Measurements from ENCODE around the gene MAPK4.

MAPK4 gene

GRCh38 chr18:50644807-50645206 lies 84.9 kb downstream of the MAPK4 start:
- no peak overlapping the region for H3K27ac ChIP-seq
- TF ChIP-seq ZFX (IDR thresholded peaks at IDR 0.05; ENCODE audit: borderline replicate concordance): no peak
- TF ChIP-seq, protein P1, sequence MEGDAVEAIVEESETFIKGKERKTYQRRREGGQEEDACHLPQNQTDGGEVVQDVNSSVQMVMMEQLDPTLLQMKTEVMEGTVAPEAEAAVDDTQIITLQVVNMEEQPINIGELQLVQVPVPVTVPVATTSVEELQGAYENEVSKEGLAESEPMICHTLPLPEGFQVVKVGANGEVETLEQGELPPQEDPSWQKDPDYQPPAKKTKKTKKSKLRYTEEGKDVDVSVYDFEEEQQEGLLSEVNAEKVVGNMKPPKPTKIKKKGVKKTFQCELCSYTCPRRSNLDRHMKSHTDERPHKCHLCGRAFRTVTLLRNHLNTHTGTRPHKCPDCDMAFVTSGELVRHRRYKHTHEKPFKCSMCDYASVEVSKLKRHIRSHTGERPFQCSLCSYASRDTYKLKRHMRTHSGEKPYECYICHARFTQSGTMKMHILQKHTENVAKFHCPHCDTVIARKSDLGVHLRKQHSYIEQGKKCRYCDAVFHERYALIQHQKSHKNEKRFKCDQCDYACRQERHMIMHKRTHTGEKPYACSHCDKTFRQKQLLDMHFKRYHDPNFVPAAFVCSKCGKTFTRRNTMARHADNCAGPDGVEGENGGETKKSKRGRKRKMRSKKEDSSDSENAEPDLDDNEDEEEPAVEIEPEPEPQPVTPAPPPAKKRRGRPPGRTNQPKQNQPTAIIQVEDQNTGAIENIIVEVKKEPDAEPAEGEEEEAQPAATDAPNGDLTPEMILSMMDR (IDR thresholded peaks at IDR 0.05): peak; percentile 84

DNA sequence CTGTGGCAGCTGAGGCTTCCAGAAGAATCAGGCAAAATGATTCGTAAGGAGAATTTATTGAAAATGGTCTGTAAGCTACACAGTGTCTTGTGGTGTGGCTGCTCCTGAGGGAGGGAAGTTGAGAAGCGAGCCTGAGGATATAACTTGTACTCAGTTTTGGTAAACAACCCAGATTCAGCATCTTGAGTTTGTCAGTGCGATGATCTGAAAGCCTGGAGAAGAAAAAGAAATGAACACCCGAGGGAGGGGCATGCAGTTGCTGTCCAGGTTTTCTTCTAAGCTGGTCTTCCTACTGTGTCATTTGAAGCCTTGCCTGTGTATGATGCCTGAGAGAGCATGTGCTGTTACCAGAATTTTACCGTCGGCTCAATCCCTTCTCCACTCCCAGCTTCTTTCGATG lies 87.3 kb downstream of the MAPK4 start:
- TF ChIP-seq, protein P1 (IDR thresholded peaks at IDR 0.05): no peak
- no peak for TF ChIP-seq ZFX (IDR thresholded peaks at IDR 0.05; ENCODE audit: borderline replicate concordance)
- no peak overlapping the region for H3K27ac ChIP-seq

- H3K27ac ChIP-seq: no peak overlapping the region
- TF ChIP-seq, protein P1 (IDR thresholded peaks at IDR 0.05): no peak
- no peak for TF ChIP-seq ZFX (IDR thresholded peaks at IDR 0.05; ENCODE audit: borderline replicate concordance)
Measured at GRCh38 chr18:50647792-50648191, 87.9 kb downstream of the MAPK4 start.

DNA sequence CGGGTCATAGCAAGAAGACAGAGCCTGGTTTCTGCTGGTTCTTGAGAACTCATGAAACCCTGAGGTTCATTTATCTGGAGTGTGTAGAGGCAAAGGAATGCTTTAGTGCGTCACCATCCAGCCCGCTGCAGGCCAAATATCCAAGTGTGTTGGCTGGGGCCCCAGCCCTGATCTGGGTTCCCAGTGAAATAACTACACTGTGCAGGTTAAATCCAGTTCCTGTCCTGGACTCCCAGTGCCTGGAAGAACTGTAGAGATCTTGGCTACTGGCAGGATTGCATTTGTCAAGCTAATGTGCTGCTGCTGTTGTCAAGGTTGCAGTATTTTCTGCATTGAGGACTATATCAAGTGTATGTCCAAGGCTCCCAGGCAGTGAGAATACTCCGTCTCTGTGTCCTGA lies 89.9 kb downstream of the MAPK4 start:
- TF ChIP-seq, protein P1 (IDR thresholded peaks at IDR 0.05): no peak
- no peak for TF ChIP-seq ZFX (IDR thresholded peaks at IDR 0.05; ENCODE audit: borderline replicate concordance)
- no peak overlapping the region for H3K27ac ChIP-seq

- TF ChIP-seq, protein P1 (IDR thresholded peaks at IDR 0.05): no peak
- TF ChIP-seq ZFX (IDR thresholded peaks at IDR 0.05; ENCODE audit: borderline replicate concordance): no peak
- no peak overlapping the region for H3K27ac ChIP-seq
Measured at GRCh38 chr18:50651334-50651733, 91.4 kb downstream of the MAPK4 start.

DNA sequence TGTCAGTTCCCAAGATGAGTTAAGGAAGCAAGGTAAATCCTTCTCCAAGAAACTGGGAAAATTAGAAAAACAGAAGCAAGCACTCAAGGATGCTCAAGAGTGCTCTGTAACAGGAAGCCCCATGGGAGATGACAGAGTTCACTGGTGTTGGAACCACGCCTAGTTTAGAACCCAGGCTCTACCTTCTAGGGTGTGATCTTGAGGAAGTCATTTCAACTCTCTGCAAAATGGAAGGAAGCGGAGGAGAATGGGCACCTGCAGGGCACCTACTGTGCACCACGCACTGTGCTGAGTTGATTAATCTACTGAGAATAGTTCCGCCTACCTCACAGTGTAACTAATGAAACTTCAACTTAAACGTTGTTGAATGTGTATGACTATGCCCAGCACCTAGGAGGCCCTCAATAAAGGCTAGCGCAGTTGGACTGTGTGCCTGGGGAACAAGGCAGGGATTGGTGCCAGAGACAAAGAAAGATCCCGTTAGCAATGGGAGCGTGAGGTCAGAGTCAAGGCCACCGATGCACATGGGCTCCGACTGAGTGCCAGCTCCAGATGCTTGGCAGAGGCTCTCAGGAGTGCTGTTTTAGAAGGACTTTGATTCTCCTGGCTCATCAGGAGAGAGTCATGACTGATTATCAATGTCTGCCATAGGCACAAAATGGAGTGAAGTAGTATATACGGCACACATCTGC lies 93.7 kb downstream of the MAPK4 start:
- H3K27ac ChIP-seq: no peak overlapping the region
- TF ChIP-seq ZFX (IDR thresholded peaks at IDR 0.05; ENCODE audit: borderline replicate concordance): no peak
- TF ChIP-seq, protein P1 (IDR thresholded peaks at IDR 0.05): no peak

- no peak for TF ChIP-seq ZFX (IDR thresholded peaks at IDR 0.05; ENCODE audit: borderline replicate concordance)
- TF ChIP-seq, protein P1 (IDR thresholded peaks at IDR 0.05): no peak
- H3K27ac ChIP-seq: no peak overlapping the region
Measured at GRCh38 chr18:50654211-50654610, 94.3 kb downstream of the MAPK4 start.

Measured in 22Rv1 (cell line).